Transverse colon (tissue), 4 donors: ENCODE results near the gene RGS16. TPM values are rescaled to one million over a fixed set of nuclear protein-coding genes. Genes with fewer than 3 reads are reported as not detected.

ENCODE experiments used
- DNase-seq: peaks from one replicate; pipeline ENCODE4 v3.0.0-alpha.2; 2019
- H3K27ac ChIP-seq, 4 donors: fragments of 200-600 bp; sonication (generic); 2 replicates each; pipeline ENCODE4 v1.5.1; 2016 to 2018; ENCODE audit warnings: inconsistent platforms in 4 of 4
- H3K27me3 ChIP-seq: fragments of 200-600 bp; sonication (generic); 2 replicates; pipeline ENCODE4 v1.5.1; 2017; ENCODE audit warnings: inconsistent platforms
- H3K36me3 ChIP-seq, 4 donors: fragments of 200-600 bp; sonication (generic); 2 replicates each; pipeline ENCODE4 v1.5.1; 2017 to 2019; ENCODE audit warnings: inconsistent platforms in 4 of 4
- H3K4me1 ChIP-seq, 4 donors: fragments of 200-600 bp; sonication (generic); 2 replicates each; pipeline ENCODE4 v1.5.1; 2017 to 2020; ENCODE audit warnings: inconsistent platforms in 4 of 4
- H3K4me3 ChIP-seq, 4 donors: fragments of 200-600 bp; sonication (generic); 1 replicate in 1 of 4; 2 replicates in 3 of 4; pipeline versions ENCODE4 v1.5.1 to v1.6.1; 2017 to 2019; ENCODE audit warnings: inconsistent platforms in 4 of 4
- H3K9me3 ChIP-seq, 2 donors: fragments of 200-600 bp; sonication (generic); 2 replicates each; pipeline ENCODE4 v1.5.1; 2017 to 2019; ENCODE audit warnings: inconsistent platforms in 2 of 2
- EP300 ChIP-seq: sonication (generic); formaldehyde crosslinking; IDR thresholded peaks from one replicate; pipeline ENCODE4 v1.6.1; 2017; ENCODE audit warnings: antibody characterized with exemption, low read depth
- POLR2A ChIP-seq: fragments of 450-650 bp; IDR thresholded peaks from one replicate; pipeline ENCODE4 v1.6.1; 2016; ENCODE audit warnings: antibody characterized with exemption, mild to moderate bottlenecking, moderate library complexity
- POLR2AphosphoS5 ChIP-seq, 3 donors: sonication (generic); formaldehyde crosslinking; IDR thresholded peaks; one replicate each; pipeline ENCODE4 v1.6.1; 2016; ENCODE audit warnings: antibody characterized with exemption in 3 of 3
- WGBS, 2 donors: methylation state at CpG; one replicate each; pipeline ENCODE4 v1.1.5; 2018; ENCODE audit warnings: low coverage in 1 of 2; 5-methylcytosine and 5-hydroxymethylcytosine counted together
- in situ Hi-C, 4 donors: fragments of 200-750 bp; cut with MboI; loops; one replicate each; pipeline versions ENCODE4 v1.15.0 to v1.15.1; 2017; ENCODE audit warnings: low sequenced_read_pairs in 3 of 4, low pct_ligation_motif_present in 1 of 4, low pct_unique_long_range_greater_than_20kb in 1 of 4
- intact Hi-C: fragments of 100-400 bp; cut with DNase I; formaldehyde crosslinking; loops from one replicate; pipeline ENCODE4 v1.15.1; 2023; ENCODE audit warnings: low total_unique reads
- total RNA-seq, 4 donors: library from RNA; depleted of rRNA; stranded (reverse); fragments of >200 nt; gene quantifications; one replicate each; pipeline ENCODE4 v1.1.0, GENCODE V29; 2016
- TF ChIP-seq, protein P1 (sequence below), 5 experiments: fragments of 200-600 bp in 3 of 5; fragments of 450-650 bp in 2 of 5; sonication (generic) in 3 of 5; IDR thresholded peaks; 1 replicate in 2 of 5; 2 replicates in 3 of 5; pipeline ENCODE4 v1.5.1; 2016 to 2017; ENCODE audit warnings: antibody characterized with exemption in 5 of 5, inconsistent platforms in 3 of 5, mild to moderate bottlenecking in 2 of 5, moderate library complexity in 1 of 5

Gene RGS16
- total RNA-seq, 4 donors from 2014 or later = 0.82 to 3.0 (median 1.7) TPM; not detected in 1

DNA sequence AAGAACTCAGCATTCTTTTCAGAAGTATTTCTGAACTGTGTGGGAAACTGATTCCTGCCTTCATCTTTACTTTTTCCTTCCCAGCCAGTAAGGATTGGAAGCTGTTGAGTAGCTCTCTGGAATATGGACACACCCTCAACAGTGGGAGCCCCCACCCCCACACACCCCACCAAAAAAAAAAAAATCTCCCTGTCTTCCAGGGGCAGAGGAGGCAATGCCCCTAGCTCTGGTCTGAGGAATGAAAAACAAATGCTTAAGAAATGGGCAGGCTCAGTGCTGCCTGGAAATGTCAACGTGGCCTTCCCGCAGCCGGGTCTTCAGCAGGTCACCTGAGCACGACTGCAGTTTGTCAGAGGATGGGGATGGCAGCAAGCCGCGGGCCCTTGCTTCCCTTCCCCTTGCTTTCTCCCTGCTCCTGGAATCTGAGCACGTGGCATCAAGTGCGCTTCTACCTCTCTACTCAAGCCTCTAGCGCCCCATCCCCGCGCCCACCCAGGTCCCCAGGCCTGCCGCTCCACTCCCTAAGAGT, 479 bp downstream of the RGS16 start:
- intact Hi-C loops = loop anchor here (2.0 kb wide), 1 partner anchor 13 kb away; no protein-coding TSS in a partner anchor
- H3K9me3 ChIP-seq = no peaks in the 10 kb centered on the region
- TF ChIP-seq POLR2AphosphoS5 (IDR thresholded peaks at IDR 0.05) (no peak), POLR2A (no peak)
- TF ChIP-seq, protein P1, sequence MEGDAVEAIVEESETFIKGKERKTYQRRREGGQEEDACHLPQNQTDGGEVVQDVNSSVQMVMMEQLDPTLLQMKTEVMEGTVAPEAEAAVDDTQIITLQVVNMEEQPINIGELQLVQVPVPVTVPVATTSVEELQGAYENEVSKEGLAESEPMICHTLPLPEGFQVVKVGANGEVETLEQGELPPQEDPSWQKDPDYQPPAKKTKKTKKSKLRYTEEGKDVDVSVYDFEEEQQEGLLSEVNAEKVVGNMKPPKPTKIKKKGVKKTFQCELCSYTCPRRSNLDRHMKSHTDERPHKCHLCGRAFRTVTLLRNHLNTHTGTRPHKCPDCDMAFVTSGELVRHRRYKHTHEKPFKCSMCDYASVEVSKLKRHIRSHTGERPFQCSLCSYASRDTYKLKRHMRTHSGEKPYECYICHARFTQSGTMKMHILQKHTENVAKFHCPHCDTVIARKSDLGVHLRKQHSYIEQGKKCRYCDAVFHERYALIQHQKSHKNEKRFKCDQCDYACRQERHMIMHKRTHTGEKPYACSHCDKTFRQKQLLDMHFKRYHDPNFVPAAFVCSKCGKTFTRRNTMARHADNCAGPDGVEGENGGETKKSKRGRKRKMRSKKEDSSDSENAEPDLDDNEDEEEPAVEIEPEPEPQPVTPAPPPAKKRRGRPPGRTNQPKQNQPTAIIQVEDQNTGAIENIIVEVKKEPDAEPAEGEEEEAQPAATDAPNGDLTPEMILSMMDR (IDR thresholded peaks at IDR 0.05) = no peak
- no peaks in the 10 kb centered on the region for H3K36me3 ChIP-seq
- H3K4me3 ChIP-seq = peak overlapping the region; percentile 25 to 53 (median 38)
- DNase-seq = peak; percentile 22
- no peaks in the 10 kb centered on the region for H3K27me3 ChIP-seq
- in situ Hi-C loops = loop anchor here in 2 of 4 donors (5.0 kb wide), 1 partner anchor 184 kb away; the partner anchor contains the start of gene NPL (in 2 of the 2)
- H3K27ac ChIP-seq = peak overlapping the region; percentile 36 to 74 (median 48)
- 0 to 4% methylated on average over 6 to 12 of the region's 12 CpGs for whole genome bisulfite sequencing, 2 donors
- peaks cover 4 to 16% (median 11%) of the 10 kb centered on the region in 4 donors for H3K4me1 ChIP-seq

DNA sequence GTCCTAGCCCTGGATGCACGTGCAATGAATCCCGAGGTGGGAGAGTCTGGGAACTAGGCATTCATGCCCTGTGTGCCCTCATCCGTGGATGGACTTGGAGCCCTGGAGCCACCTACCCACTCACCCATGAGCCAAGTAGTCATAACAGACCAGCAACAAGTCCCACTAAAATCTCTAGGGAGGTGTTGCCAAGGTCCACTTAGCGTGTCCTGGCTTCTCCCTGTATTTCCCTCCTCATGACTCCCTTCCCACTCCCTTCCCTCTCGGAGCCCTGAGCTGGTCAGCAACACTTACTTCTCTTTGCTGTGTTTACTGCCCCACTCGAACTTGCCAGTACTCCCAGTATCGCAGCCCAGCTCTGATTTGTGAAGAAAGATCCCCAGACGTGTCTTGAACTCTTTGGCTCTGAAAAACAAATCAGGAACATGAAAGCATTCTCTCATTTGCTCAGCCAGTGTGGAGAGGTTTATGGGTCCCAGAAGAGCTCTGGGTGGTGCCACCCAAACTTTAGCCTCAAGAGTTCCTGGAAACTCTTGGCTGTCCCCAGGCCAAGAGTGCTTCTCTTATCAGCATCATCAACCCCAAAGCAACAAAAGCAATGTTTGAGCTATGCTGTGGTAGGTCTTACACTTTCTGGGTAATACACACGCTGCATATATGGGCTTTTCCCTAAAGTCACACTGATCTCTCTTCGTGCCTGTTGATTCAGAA, 1.1 kb downstream of the RGS16 start:
- no peak for DNase-seq
- intact Hi-C loops = loop anchor here (2.0 kb wide), 1 partner anchor 14 kb away; no protein-coding TSS in a partner anchor
- TF ChIP-seq POLR2A = no peak
- no peak for TF ChIP-seq POLR2AphosphoS5 (IDR thresholded peaks at IDR 0.05)
- TF ChIP-seq, protein P1 (IDR thresholded peaks at IDR 0.05) = no peak
- Histone ChIP-seq H3K9me3 (no peaks in the 10 kb centered on the region), H3K27me3 (no peaks in the 10 kb centered on the region), H3K27ac (peak overlapping the region; percentile 36 to 74 (median 48)), H3K36me3 (no peaks in the 10 kb centered on the region), H3K4me3 (peak overlapping the region in 3 of 4 donors; percentile 25 to 53 (median 37)), H3K4me1 (peaks cover 4 to 16% (median 11%) of the 10 kb centered on the region in 4 donors)
- WGBS, 2 donors = 60% methylated on average over 5 to 10 of the region's 10 CpGs
- in situ Hi-C loops = loop anchor here in 2 of 4 donors (5.0 kb wide), 1 partner anchor 184 kb away; the partner anchor contains the start of gene NPL (in 2 of the 2)

DNA sequence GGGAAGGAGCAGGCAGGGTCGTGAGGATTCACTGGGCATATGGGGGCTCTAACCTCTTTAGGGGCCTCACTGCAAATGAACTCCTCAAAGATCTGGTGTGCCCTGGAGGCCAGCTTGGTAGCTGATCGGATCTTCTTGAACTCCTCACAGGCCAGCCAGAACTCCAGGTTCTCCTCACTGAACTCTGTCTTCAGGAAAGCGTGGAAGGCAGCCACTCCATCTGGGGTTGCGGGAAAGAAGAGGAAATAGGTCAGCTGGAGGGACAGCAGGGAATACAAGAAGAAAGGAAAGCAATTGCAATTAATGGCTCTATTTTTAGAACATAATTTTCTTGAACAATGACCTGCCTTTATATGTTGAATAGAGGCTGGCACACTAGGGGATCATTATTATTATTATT, 2.3 kb downstream of the RGS16 start:
- H3K36me3 ChIP-seq = no peaks in the 10 kb centered on the region
- H3K27me3 ChIP-seq = no peaks in the 10 kb centered on the region
- TF ChIP-seq POLR2AphosphoS5 (IDR thresholded peaks at IDR 0.05) = no peak
- WGBS, 2 donors = 80 to 81% methylated on average over 2 to 4 of the region's 4 CpGs
- H3K27ac ChIP-seq = peak overlapping the region in 1 of 4 donors; percentile 74
- no peak overlapping the region for H3K4me3 ChIP-seq
- H3K4me1 ChIP-seq = peaks cover 4 to 16% (median 11%) of the 10 kb centered on the region in 4 donors
- in situ Hi-C loops (loop anchor here in 2 of 4 donors (5.0 kb wide), 1 partner anchor 185 kb away; the partner anchor contains the start of gene NPL (in 2 of the 2)), intact Hi-C loops (loop anchor here (2.0 kb wide), 2 partner anchors 15 to 181 kb away; no protein-coding TSS in a partner anchor)
- DNase-seq = no peak
- no peaks in the 10 kb centered on the region for H3K9me3 ChIP-seq

DNA sequence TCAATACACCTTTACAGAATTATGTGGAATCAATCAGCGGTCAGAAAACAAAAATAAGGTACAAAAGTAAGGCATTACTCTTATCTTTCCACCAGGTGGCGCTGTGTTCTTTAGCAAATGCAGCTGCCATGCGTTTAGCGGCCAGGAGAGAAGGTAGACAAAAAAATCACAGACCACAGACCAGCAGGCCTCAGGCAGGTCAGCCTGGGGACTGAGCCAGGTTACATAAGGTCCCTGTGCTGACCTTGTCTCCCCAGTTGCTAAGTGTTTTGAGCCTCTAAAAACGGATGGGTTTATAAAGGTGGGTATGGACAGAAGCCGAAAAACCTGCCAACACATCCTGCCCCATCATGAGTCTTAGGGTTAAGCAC, 2.8 kb downstream of the RGS16 start:
- peaks cover 4 to 16% (median 11%) of the 10 kb centered on the region in 4 donors for H3K4me1 ChIP-seq
- no peaks in the 10 kb centered on the region for H3K27me3 ChIP-seq
- no peak for TF ChIP-seq EP300
- TF ChIP-seq POLR2AphosphoS5 (IDR thresholded peaks at IDR 0.05) = no peak
- TF ChIP-seq, protein P1 (IDR thresholded peaks at IDR 0.05) = peak; percentile 85 to 93 (median 89)
- in situ Hi-C loops = loop anchor here in 2 of 4 donors (5.0 kb wide), 1 partner anchor 186 kb away; the partner anchor contains the start of gene NPL (in 2 of the 2)
- H3K36me3 ChIP-seq = no peaks in the 10 kb centered on the region
- intact Hi-C loops = loop anchor here (2.0 kb wide), 1 partner anchor 181 kb away; no protein-coding TSS in a partner anchor
- no peaks in the 10 kb centered on the region for H3K9me3 ChIP-seq
- WGBS, 2 donors = 4 to 18% methylated on average over 4 to 6 of the region's 6 CpGs
- H3K27ac ChIP-seq = peak overlapping the region in 1 of 4 donors; percentile 74
- H3K4me3 ChIP-seq = no peak overlapping the region
- DNase-seq = peak; percentile 61
